ENCODE results near the gene USP46. TPM values are rescaled to one million over a fixed set of nuclear protein-coding genes. Genes with fewer than 3 reads are reported as not detected.

The USP46 gene
- total RNA-seq, 1 donor from 2014 or later = 111 TPM

DNA sequence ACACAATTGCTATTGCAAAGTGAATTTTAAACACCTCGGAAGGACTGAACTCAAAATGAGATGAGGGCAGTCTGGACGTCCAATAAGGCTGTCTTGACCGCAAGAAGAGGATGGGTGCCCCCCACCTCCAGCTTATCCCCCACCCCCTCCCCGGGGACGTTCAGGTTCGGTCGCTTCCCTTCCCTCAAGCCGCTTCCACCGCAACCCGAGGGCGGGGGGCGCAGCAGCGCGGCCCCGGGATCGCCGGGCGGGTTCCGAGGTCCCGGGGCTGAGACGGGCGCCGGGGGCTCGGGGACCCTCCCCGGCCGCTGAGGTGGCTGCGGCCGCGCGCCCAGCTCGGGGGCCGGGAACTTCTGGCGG lies 480 bp downstream of the USP46 start:
- intact Hi-C loops (cut with DNase I) = loop anchor here (2.0 kb wide), 2 partner anchors 112 to 210 kb away; no protein-coding TSS in a partner anchor
- no peak for DNase-seq (ENCODE audit: low spot score)

DNA sequence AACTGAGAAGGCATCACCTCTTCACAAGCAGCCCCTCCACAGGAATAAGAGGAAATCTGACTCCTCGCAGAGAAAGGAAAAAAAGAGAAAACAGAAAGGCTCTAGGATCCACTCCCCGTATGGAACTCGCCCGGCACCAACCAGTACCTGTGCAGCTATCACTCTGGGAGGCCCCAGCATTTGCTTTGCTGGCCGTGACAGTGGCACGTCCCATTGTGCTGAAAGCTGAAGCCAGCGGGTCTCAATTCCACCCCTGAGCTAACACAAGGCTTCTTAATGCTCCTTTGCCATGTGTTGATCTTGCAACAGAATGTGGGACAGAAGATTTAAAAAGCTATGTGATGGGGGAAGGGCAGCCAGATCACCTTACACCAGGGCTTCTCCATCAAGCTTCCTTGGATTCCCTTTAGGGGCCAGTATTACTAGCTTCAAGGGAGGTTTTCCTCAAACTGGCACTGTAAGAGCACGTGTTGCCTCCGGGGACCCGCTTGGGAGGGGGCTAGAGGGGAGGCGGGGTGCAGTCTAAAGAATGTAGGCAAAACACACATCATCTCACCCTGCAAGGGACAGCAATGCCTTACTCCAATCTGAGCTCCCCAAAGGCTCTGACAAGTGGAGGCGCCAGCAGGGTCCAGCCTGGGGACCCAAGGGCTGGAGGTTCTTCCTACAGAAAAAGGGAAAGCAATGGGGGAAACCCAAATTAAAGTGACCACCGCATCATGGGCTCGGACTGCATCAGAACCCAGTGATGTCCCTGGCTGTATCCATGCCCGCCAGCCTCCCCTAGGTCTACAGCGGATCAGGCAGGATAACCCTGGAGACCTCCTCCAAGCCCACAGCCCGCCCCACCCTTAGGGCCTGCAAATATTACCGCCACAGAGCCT lies 1.2 kb downstream of the USP46 start:
- intact Hi-C loops (cut with DNase I) = loop anchor here (2.0 kb wide), 2 partner anchors 111 to 211 kb away; no protein-coding TSS in a partner anchor
- DNase-seq (ENCODE audit: low spot score) = no peak

DNA sequence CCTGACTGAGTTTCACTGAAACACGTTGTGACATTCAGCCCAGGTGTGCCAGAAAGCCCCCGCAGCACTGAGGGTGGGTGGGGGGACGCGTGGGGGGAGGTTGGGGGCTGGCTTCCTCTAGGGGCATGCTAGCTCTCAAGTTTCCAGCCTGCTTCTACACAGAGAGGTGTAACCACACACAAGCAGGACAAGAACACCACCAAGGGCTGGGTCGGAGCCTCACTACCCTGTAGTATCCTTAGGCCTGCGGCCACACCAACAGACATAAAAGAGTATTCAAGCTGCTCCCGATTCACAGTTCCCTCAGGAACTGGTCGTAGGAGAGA lies 1.8 kb downstream of the USP46 start:
- intact Hi-C loops (cut with DNase I) = no loop called here
- no peak for DNase-seq (ENCODE audit: low spot score)

DNA sequence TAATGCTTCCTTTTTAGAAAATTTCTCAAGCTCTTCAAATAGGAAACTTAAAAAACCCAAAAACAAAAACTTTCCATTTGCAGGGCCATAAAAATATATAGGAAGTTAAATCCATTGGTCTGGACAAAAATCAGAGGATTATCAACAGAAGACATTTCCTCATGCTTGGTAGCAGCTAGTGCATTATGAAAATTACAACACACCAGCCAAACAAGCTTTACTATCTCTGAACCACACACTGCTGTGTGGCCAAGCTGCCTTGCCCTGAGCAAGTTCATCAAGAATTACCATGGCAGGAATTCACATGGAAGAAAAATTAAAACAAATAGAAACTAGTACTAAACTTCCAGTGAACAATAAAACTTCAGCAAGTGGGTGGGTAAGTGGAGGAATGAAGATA lies 3.6 kb downstream of the USP46 start:
- intact Hi-C loops (cut with DNase I) = no loop called here
- no peak for DNase-seq (ENCODE audit: low spot score)

DNA sequence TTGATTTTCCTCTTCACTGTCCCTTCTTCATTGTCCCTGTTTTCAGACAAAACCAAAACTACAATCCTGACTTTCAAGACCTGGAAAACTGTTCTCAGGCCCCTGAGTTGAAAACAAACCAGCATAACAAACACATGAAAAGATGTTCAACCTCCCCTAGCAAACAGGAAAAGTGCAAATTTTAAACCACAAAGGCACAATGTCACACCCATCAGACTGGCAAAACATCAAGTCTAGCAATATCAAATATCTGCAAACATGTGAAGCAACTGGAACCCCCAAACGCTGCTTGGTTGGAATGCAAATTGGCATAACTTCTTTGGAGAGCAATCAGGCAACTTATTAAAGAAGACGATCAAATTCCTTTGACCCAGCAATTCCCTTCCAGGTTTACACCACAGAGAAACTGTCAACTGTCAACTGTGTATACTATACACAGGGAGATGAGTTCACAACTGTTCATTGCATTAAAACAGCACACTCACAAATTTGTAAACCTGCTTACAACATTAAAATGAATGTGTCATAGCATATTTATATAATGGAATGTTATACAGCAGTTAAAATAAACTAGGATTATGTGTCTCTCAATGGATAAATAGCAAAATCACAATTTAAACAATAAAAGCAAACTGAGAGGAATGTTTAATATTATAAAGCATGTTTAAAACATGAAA lies 7.0 kb downstream of the USP46 start:
- DNase-seq (ENCODE audit: low spot score) = no peak
- intact Hi-C loops (cut with DNase I) = no loop called here

DNA sequence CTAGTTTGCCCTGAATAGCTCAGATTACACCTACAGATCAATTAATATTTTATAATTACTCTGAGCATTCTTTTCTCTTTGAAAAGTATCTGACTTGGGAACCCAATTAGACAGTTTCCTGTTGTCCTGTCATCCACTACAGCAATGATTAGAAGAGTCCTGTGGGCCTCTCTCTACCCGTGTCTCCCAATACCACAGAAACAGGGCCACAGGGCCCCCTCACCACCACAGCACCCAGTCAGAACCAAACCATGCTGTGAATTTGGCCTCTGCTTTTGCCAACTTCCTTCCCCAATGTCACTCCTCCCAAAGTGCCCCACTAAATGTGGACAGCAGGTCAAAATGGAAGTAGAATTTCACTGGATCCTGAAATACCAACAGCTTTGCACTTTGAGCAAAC lies 10.3 kb downstream of the USP46 start:
- intact Hi-C loops (cut with DNase I) = no loop called here
- DNase-seq (ENCODE audit: low spot score) = no peak

DNA sequence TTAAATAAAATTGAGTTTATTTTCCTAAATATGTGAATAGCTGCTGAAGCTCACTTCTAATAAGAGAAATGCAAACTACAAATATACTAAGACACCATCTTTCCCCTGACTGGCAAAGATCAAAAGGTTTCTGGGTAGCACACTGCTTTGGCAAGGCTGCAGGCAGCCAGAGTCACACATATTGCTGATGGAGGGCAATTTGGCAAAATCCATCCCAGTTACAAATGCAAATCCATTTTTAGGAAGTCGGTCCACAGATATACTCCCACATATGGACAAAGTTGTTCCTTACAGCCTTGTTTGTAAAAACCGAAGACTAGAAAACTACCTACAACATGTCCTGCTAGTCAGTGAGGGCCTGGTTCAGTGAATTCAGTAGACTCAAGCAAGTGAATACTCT lies 12.4 kb downstream of the USP46 start:
- DNase-seq (ENCODE audit: low spot score) = no peak
- intact Hi-C loops (cut with DNase I) = no loop called here

DNA sequence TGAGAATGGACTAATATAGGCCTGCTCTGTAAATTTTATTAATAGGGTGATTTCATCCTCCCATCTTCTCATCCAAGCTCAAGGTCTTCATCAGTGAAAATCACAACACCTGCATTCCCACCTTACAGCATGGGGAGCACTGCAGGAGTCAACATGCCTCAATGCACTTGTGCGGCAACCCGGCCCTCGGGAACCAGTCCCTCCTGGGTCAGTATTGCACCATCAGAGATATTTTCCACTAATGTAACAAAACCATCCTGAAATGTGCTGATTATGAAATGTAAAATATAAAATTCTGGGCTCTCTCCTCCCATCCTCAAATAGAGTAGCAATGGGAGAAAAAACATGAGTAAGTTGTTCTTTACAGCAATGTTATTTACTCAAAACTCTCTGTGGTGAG lies 13.0 kb downstream of the USP46 start:
- no peak for DNase-seq (ENCODE audit: low spot score)
- intact Hi-C loops (cut with DNase I) = no loop called here

DNA sequence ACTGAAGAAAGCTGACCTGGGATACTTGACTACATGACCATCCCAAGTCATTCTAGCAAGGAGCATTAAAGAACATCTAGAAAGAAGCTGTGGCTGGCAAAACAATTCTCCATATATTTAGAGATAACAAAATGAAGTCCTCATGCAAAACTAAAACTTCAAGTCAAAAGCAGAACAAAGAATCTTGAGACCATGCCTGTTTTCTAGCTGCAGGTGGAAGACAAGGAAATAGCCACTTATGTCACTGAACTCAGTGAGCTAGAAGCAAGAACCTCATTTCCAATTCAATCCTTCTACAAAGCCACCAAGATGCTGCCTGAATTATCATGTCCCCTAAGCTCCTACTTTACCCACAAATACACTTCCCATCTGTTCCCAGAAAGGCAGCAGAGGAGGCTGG lies 13.8 kb downstream of the USP46 start:
- intact Hi-C loops (cut with DNase I) = no loop called here
- no peak for DNase-seq (ENCODE audit: low spot score)

DNA sequence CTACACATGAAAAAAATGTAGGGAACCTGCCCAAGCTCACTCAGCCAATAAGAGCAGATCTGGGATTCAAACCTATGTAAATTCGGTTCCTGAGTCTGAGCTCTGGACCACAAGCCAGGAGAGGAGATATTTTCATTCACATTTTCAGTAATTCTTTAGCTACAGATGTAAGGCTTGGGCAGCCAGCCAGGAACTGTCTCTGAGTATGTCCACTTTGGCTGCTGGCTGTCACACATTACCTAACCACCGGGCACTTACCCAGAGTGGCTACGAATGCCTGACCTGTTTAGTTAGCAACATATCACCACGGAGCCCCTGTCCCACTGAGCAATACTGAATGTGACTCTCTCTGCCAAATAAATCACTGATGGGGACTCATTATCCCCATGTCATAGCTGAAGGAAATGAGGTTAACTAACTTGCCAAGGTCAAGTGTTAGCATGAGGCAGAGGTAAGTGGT lies 15.3 kb downstream of the USP46 start:
- DNase-seq (ENCODE audit: low spot score) = peak; percentile 89
- intact Hi-C loops (cut with DNase I) = no loop called here

DNA sequence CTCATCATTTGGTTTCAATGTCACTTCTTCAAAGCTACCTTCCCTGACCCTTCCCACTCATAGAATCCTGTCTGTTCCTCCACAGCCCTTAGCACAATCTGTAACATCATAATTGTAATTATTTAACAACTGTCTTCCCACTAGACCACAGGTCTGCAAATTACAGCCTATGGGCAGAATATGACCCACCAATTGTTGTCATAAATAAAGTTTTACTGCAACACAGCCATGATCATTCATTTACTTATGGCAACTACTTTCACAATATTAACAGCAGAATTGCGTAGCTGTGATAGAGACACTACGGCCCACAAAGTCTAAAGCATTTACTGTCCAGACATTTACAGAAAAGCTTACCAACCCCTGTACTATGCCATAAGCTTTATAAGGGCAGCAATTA lies 15.9 kb downstream of the USP46 start:
- no peak for DNase-seq (ENCODE audit: low spot score)
- intact Hi-C loops (cut with DNase I) = no loop called here

DNA sequence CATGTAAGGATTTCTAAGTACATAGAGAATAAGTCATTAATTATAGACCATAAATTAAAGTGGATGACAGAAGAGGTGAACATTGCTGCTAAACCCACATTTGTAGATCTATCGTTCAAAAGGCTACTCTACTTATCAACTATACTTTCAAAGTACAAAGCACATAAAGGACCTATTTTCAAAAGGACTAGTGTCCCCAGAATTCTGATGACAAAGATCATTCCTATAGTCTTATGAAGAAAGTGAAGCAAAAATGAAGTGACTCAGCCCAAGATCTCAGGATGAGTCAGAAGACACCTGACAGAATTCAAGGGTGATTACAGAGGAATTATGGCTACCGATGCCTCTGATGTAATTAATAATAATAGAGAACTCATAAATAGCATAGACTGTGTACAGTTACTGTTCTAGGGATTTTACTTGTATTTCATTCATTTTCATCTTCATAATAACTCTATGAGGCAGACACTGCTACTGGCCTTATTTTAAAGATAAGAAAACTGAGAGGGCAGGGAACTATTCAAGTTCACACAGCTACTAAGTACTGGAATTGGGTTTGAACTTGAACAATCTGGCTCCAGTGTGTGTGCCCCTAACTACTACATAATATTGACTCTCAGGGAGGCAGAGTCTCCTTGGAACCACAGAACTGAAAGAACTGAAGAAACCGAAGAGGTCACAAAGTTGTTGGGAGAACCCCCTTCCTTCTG lies 17.1 kb downstream of the USP46 start:
- intact Hi-C loops (cut with DNase I) = no loop called here

DNA sequence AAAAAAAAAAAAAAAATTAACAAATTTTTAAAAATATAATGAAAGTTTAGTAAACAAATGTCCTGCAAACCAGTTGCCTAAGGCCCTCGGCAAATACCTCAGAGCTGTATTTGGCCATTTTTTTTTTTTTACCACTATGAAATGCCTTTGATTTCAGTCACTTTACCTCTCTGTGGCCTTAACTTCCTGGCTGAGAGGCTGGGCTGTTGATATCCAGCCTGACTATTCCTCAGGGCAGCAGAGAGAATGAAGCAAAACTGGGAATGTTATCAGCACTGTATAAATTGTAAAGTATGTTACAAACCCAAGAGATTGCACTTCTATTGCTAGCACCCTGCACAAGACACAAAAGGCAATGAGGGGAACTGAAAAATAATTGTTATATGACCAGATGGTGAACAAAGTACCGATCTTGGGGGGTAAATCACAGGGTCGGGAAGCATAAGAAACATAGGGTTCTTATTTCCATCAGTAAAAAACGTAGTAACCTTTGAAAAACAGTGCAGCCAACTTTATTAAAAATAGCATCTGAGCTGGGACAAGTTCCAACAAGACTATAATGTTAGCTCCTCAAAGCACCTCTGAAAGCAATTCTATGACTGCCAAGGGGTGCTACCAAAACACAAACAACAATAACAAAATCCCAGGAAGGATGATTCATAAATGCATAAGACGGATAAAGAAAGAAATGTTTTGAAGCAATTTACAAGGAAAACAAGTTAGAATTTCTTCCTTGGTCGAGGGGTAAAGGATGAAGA lies 18.1 kb downstream of the USP46 start:
- intact Hi-C loops (cut with DNase I) = no loop called here
- no peak for DNase-seq (ENCODE audit: low spot score)

More for the DNA sequence above, 17.1 kb downstream of the USP46 start:
- DNase-seq (ENCODE audit: low spot score) = no peak

DNA sequence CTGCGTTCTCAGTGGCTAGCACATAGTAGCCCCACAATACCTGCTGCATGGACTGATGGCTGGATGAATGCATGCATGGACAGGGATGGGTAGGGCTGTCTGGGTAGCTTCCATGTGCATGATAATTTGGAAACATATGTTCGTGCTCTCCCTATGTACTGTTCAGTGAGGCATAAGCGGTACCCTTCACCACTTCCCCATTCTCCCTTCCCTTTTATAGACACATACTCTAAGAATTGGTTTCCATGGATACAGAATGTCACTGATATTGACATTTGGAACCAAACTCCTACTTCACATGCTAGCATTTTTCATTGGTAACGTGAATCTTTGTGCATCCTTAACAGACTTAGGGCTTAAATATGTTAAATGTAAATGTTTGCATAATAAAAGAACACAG lies 20.4 kb downstream of the USP46 start:
- intact Hi-C loops (cut with DNase I) = no loop called here
- no peak for DNase-seq (ENCODE audit: low spot score)

DNA sequence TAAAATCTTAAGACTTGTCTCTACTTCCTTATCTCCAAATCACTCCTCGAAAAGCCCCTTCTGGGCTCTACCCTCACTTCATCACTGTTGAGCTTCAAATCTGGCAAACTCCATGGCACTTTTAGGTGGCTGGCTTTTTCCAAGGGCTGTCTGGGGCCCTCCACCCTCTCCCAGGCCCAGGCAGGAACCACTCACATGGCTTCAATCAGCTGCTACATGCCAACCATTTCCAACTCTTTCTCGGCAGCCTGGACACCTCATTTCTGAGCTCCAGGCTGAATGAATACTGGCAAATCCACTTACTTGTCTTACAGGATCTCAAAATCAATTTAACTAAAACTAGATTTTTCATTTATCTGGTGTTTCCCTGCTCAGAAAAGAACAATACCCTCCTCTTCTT lies 22.0 kb downstream of the USP46 start:
- intact Hi-C loops (cut with DNase I) = no loop called here
- no peak for DNase-seq (ENCODE audit: low spot score)

DNA sequence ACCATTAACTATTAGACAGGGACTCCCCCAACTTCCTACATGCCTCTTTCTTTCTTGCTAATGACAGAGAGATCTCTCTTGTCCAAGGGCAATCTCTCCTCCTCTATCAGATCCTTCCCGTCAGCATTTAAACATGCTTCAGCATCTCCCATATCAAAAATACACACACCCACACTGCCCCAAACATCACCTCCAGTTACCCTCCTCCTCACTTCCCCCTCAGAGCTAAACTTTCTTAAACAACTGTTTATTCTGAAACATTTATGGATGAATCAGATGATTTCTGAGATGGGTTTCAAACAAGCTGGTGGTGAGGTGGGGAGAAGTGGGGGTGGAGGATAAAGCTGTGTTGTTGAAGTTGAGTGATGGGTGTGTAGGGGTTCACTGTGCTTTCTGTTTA lies 23.5 kb downstream of the USP46 start:
- DNase-seq (ENCODE audit: low spot score) = no peak
- intact Hi-C loops (cut with DNase I) = no loop called here

DNA sequence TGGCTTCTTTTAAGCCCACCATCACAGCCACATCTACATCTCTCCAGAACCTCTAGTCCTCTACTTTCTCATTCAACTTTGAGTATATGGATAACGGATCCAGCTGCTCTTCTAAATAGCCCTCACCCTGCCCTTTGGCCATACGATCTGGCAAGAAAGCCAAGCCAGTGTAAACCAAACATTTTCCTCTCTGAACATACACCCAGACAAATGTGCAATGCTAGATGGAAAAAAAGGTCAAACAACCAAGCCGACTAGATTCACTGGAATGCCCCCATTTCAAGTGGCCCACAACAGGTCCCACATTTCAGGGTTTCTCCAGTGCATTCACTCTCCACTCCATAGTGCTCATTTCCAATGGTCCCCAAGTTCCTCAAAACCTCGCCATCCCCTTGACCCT lies 24.0 kb downstream of the USP46 start:
- DNase-seq (ENCODE audit: low spot score) = no peak
- intact Hi-C loops (cut with DNase I) = no loop called here

DNA sequence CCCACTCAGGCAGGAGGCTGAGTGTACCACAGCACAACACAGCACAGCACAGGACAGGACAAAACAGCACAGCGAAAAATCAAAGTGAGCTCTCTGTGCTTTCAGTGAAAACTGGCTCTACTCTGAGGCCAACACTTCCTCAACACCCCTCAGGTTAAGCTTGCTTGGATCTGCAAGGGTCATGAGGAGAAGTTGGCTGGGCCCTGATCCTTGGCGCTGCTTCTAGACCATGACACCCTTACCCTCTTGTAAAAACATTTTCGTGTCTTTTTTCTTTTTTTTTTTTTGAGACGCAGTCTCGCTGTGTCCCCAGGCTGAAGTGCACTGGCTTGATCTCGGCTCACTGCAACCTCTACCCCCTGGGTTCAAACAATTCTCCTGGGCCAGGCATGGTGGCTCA lies 25.3 kb downstream of the USP46 start:
- no peak for DNase-seq (ENCODE audit: low spot score)
- intact Hi-C loops (cut with DNase I) = no loop called here

DNA sequence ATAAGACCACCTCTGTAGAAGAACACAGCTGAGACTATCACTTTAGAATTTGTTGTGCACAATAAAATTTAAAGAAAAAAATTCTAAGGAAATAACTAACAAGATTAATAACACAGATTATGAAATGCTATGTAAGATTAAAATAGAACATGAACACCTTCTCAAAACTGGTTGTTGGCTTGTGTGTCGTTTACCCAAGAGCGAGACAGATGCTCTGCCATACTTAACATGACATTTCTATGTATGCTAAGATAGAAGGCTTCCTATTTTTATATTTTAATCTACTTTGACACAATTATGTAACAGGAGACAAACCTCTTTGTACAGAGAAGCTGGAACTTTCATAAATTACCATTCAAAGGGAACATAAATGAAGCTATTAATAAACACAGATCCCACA lies 30.1 kb downstream of the USP46 start:
- DNase-seq (ENCODE audit: low spot score) = no peak
- intact Hi-C loops (cut with DNase I) = no loop called here

DNA sequence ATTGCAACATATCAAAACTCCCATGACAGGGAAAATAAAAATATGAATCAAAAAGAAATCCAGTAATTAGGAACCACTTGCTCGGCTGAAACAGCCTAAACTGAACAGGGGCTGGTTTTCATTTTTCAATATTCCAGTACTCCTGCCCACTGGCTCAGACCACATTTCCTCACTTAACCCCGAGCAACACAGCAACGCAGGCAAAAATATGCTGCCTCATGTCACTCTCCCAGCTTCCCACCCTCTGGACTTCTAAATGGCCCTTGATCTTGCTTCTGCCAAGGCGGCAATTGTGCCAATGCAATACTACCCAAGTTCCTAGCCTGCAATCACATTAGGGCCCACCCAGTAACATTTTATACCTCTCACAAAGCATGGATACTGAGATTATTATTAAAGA lies 30.6 kb downstream of the USP46 start:
- intact Hi-C loops (cut with DNase I) = no loop called here
- DNase-seq (ENCODE audit: low spot score) = no peak
